NCI-H187 (cell line): ENCODE data around the gene CALCR.

Experiments used
- DNase-seq, 2 experiments: peaks; one replicate each; lab custom pipeline; 2025; lab: John Stamatoyannopoulos, UW

The CALCR gene

GRCh38 chr7:93447509-93447908 lies 127.0 kb downstream of the CALCR start:
- DNase-seq, result no peak

GRCh38 chr7:93442478-93443224 lies 131.9 kb downstream of the CALCR start:
- DNase-seq, result peak; percentile 5 to 30

- DNase-seq, result no peak
Measured at GRCh38 chr7:93435791-93436190, 138.7 kb downstream of the CALCR start.

GRCh38 chr7:93432130-93432529 lies 142.4 kb downstream of the CALCR start:
- DNase-seq, result no peak

GRCh38 chr7:93430917-93431588 lies 143.5 kb downstream of the CALCR start:
- DNase-seq, result no peak

GRCh38 chr7:93429563-93429962 lies 145.0 kb downstream of the CALCR start:
- DNase-seq, result no peak

GRCh38 chr7:93427107-93427506 lies 147.4 kb downstream of the CALCR start:
- DNase-seq, result no peak

- no peak for DNase-seq
Measured at GRCh38 chr7:93426155-93426696, 148.3 kb downstream of the CALCR start.

- no peak for DNase-seq
Measured at GRCh38 chr7:93414574-93414973, 159.9 kb downstream of the CALCR start.

- DNase-seq, result no peak
Measured at GRCh38 chr7:93409324-93409723, 165.2 kb downstream of the CALCR start.

- DNase-seq, result no peak
Measured at GRCh38 chr7:93407239-93407638, 167.3 kb downstream of the CALCR start.

GRCh38 chr7:93402944-93403343 lies 171.6 kb downstream of the CALCR start:
- no peak for DNase-seq

- no peak for DNase-seq
Measured at GRCh38 chr7:93399642-93400041, 174.9 kb downstream of the CALCR start.

GRCh38 chr7:93392984-93393383 lies 181.5 kb downstream of the CALCR start:
- no peak for DNase-seq

GRCh38 chr7:93390660-93391059 lies 183.9 kb downstream of the CALCR start:
- DNase-seq, result no peak

- no peak for DNase-seq
Measured at GRCh38 chr7:93382362-93382761, 192.2 kb downstream of the CALCR start.

- DNase-seq, result no peak
Measured at GRCh38 chr7:93378131-93378760, 196.3 kb downstream of the CALCR start.

GRCh38 chr7:93375603-93376002 lies 198.9 kb downstream of the CALCR start:
- no peak for DNase-seq
